ENCODE measurements around the gene PIEZO1.

PIEZO1 gene

DNA sequence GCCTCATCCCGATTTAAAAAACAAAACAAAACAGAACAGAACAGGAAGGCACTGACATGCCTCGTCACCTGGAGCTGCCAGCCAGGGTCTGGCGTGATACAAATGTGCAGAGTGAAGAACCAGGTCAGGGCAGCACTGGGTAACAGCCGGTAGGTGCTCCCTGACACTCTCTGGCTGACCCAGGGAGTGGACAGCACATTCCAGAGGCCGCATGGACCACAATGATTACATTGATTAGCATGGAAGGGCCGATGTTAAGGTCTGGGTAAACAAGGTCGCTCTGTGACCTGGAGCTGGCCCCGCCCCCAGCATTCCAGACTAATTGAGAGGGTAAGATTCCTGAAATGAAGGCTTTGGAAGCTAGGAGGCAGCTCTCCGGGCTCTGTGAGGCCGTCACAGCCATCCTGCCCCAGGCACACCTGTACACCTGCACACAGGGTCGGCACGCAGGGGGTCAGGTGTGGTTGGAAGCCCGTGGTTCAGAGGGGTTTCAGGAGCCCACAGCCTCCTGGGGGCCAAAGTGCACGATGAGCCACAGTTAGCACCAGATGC, 21.4 kb downstream of the PIEZO1 start:
- no peak for DNase-seq

DNA sequence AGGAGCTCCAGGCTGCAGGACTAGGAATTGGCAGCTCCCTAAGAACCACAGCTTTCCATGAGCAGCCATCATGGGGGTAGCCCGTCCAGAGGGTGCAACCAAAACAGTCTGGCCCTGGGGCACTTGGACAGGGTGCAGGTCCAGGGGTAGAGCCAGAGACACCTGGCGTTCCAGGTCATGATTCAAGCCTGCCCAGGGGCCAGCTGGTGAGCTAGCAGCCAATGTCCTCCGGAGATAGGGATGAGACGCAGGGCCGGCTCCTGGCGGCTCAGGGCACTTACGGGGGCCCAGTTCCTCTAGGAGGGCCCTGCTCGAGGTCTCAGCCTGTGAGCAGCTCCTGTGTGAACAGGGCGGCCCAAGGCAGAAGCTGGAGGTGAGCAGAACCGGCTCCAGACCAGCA, 22.1 kb downstream of the PIEZO1 start:
- DNase-seq, result no peak

DNA sequence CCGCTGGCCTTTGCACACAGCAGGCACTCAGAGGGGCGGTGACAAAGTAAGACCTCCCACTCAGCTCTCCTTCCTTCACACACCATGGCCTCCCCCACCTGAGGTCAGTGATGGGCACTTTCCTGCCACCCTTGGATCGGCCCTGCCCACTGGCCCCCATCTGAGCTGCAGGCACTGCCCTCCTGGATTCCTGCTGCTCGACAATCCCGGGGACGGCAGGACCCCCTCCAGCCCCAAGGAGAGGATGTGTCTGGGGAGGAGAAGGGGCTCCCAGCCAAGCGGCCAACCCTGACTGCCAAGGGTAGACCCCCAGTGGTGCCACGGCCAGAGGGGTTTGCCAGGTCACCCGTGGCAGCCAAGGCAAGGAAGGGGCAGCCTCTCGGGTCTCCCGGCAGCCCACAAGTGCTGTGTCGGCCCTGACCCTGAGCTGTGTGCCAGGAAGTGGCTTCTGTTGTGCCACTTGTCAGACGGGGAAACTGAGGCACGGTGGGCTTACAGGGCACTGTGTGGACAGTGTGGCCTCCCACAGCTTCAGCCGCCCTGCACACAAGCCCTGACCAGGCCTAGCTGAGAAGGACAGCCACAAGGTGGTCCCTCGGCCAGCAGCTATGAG, 22.7 kb downstream of the PIEZO1 start:
- no peak for DNase-seq

GRCh38 chr16:88761830-88762229, 23.2 kb downstream of the PIEZO1 start:
- no peak for DNase-seq

DNA sequence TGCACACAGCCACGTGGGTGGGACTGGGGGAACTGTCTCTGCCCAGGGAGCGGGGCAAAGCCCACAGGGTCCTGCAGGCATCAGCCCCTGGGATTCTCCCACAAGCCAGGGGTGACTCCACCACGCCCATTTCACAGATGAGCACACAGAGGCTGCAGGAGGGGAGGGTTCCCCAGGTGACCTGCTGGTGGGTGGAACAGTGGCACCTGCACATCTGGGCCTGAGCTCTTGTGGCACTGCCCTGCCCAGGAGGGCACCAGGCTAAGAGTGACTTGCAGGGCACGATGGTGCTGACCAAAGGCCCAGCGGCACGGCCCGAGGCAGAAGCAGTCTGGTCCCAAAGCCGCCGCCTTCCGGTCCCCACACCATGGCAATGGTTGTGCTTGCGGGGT, 23.9 kb downstream of the PIEZO1 start:
- no peak for DNase-seq

GRCh38 chr16:88760424-88761142, 24.4 kb downstream of the PIEZO1 start:
- no peak for DNase-seq

- DNase-seq, result no peak
These were observed 25.1 kb downstream of the PIEZO1 start for GRCh38 chr16:88759976-88760350.

DNA sequence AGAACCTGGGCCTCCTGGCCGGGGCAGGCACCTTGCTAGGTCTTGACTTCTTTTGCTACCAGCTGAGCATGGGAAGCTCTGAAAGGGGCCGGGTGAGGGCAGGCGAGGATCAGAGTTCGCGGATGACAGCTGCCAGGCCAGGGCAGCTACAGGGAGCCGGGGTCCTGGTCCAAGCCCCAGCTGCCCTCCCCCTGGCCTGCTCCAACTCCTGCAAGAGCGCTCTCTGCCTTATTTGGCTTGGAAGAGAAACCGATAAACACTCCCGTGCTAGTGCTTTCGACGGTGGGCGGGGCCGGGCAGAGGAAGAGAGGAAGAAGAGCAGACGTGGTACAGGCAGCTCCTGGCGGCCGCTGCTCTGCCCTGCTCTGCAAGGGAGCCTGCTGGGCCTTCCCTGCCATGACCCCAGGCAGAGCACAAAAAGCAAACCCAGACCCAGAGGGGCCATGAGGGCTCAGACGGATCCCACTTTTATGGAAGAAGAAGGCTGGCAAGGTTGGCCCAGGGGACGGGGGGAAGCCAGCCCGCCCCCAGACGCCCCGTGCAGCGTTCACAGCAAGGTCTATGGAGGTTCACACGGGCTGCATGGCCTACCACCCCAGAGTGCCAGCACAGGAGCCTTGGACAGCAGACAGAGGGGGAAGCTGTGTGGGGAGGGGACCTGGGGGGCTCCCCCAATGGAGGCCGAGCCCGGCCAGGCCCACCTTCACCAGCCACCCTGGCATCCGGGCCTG, 25.6 kb downstream of the PIEZO1 start:
- peak; percentile 53 for DNase-seq

DNA sequence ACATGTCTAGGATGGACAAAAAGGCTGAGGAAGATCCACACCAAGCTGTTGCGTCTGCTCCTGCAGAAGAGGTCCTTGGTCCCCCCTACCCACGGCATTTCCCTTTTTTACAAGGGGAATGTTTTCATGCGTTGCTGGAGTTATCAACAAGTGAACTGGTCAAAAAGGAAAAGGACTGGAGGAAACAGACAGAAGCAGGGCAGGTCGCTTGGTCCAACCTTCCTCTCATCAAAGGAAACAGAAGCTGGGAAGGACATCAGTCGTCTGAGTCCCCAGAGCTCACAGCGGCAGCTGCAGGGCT, 26.1 kb downstream of the PIEZO1 start:
- DNase-seq, result no peak

- DNase-seq, result no peak
These were observed 26.6 kb downstream of the PIEZO1 start for GRCh38 chr16:88758227-88758943.

DNA sequence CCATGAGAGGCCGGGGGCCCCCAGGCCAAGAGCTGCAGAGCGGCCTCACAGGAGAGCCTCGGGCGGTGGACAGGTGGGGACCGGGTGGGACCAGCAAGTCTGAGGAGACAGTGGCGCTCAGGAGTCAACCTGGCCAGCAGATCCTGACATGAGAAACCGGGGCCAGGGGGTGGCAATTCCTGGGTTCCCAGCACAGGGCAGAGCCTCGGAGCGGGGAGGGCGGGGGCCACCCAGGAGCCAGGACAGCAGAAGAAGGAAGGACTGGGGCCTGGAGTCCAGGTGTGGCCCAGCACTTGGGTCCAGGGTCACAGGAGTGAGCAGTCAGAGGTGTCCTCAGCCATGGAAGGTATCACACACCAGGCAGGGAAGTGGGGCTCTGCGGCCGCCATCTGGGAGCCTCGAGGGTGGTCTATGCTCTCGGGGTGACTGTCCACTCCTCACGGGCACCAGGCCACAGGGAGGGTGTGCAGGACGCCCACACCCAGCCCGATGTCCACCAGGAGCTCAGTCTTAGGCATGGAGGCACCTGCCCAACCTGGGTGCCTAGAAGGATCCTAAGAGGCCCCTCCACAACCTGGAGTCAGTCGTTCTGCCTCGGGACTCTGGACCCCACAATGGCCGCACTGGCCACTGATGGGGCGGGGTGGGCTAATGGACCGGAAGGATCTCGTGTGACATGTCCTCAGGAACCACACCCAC, 29.1 kb downstream of the PIEZO1 start:
- no peak for DNase-seq

DNA sequence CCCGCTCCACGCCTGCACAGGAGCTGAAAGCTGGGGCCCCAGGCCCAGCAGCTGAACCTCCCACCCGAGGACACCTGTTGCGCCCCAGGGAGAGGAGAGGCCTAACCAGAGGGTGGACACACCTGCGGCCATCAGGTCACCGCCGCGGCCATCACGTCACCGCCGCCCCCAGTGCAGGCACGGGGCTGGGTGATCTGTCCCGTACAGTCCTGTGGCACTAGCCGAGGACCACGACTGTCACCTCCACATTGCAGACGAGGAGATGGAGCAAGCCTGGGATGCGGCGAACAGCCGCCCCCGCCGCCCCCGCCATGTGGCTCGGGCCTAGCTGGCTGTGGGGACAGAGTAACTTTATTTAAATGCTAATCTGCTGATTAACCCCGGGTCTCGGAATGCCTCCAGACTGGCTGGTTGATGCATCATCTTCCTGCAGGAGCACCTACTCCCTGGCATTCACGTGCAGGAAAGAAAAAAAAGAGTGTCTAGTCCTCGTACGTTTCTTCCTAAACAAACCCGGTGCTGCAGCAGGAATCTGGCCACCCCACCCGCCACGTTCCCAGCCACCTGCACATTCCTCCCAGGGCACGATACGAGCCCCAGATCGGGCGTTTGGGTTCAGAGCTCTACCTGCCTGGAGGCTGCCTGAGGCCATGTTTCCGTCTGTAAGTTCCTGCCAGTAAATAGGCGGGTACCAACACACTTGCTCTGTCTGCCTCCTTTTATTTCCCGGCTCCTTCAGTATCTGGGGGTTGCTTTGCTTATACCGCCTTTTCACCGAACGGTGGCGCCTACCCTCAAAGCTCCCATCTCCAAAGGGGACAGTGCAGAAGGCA, 29.9 kb downstream of the PIEZO1 start:
- peak; percentile 27 for DNase-seq

- no peak for DNase-seq
These were observed 30.7 kb downstream of the PIEZO1 start for GRCh38 chr16:88754109-88754911.

DNA sequence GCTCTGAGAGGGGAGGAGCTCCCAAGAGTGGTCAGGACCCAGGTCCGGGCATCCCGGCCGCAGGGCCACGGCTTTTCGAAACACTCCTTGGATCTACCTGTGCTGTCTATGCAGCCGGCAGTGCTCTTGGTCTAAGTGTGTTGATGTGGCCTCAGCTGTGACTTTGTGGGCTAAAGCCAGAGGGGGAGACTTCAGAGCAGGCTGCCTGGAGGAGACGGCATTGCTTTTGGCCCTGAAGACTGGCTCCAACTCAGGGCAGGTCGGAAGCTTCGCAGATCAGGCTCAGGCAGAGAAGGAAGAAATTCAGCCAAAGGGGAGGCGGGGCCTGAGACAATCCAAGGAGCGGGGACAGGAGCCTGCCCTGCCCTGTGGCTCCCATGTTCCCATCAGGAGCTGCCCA, 31.4 kb downstream of the PIEZO1 start:
- no peak for DNase-seq

- no peak for DNase-seq
These were observed 31.8 kb downstream of the PIEZO1 start for GRCh38 chr16:88753191-88753590.

DNA sequence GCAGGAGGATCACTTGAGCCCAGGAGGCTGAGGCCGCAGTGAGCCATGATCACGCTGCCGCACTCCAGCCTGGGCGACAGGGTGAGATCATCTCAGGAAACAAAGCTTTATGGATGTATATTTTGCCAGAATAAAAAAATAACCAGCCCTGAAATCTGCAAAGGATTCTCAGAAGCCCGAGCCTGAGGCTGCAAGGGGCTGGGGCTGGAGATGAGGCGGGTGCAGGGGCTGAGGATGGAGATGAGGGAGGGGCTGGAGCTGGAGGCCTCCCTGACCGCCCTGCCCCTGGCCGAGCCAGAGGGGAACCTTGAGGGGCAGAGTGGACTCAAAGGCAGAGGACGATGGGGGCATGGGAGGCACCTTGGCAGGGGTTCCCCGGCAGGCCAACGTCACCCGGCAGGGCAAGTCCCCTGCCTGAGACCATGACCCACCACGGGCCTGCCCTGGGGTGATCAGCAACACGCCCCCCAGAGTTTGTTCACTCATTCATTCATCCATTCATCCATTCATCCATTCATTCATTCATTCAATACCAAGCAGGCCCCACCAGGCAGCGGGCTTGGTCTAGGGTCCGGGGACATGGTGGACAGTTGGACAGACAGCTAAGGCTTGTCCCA, 32.5 kb downstream of the PIEZO1 start:
- no peak for DNase-seq

GRCh38 chr16:88750854-88751253, 34.2 kb downstream of the PIEZO1 start:
- DNase-seq, result no peak

GRCh38 chr16:88749358-88749757, 35.7 kb downstream of the PIEZO1 start:
- DNase-seq, result no peak

- DNase-seq, result no peak
These were observed 36.7 kb downstream of the PIEZO1 start for GRCh38 chr16:88748364-88748763.

DNA sequence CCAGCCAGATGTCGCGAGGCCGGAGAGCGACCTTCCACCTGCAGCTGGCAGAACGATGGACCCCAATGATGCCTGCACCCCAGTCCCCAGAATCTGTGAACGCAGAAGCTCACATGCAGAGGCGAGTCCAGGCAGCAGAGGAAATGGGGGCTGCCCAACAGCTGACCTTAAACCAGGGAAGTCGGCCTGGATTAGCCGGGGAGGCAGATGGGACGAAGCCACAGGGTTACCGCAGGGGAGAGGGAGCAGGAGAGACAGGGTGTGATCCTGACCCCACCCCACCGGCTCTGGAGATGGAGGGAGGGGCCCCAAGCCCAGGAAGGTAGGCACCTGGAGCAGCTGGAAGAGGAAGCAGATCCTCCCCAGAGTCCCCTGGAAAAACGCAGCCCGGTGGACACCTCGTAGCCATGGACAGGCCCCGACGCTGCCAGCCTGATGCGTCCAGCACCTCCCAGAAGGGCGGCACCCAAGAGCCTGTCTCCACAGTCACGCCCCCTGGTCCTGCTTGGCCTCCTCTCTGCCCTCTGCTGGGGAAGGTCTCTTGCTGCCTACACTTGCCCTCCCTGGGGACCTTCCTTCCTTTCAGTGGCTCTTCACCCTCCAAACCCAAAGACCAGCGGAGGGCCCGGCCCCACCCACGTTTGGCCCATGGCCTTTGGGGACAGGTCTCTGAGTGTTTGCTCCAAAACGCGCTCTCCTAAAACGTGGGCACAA, 37.3 kb downstream of the PIEZO1 start:
- no peak for DNase-seq
